Measurements from ENCODE around the gene VPS36. TPM values are rescaled to one million over a fixed set of nuclear protein-coding genes. Genes with fewer than 3 reads are reported as not detected.
"Not testable (repeated sequence)": the region's sequence is repeated elsewhere in the genome, so short reads cannot be mapped to it uniquely, and the experiment has no call there.

Gene VPS36, protein sequence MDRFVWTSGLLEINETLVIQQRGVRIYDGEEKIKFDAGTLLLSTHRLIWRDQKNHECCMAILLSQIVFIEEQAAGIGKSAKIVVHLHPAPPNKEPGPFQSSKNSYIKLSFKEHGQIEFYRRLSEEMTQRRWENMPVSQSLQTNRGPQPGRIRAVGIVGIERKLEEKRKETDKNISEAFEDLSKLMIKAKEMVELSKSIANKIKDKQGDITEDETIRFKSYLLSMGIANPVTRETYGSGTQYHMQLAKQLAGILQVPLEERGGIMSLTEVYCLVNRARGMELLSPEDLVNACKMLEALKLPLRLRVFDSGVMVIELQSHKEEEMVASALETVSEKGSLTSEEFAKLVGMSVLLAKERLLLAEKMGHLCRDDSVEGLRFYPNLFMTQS
- 50.2 TPM for total RNA-seq

DNA sequence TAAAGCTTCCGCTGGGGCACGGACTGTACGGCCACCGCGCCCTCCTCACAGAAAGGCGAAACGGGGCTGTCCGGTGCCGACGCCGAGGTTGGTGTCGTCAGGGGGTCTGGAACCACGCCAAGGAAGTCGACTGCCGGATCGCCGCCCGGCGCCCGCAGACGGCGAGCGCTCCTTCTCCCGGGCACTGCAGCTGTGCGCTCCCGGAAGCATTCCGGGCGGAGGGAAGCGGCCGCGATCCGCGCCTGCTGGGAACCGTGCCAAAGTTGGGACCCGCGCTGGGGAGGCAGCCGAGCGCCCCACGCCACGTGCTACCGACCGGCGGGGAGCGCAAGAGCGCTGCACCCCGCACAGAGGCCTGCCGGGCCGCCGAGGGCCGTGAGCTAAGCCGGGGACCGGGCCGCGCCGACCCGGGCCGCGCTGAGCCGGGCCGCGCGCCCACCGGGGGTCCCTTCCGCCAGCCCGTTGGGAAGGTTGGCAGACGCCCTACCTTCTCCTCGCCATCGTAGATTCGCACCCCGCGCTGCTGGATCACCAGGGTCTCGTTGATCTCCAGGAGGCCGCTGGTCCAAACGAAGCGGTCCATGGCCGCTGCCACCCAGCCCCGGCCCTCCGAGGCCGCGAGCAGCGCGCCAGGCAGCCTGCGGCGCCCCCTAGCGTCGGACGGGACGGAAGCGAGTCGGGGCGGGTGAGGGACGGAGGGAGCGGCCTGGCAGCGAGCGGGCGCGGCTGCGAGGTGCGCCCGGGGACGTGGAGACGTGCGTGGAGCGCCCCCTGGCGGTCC is at the start of gene VPS36:
Gene VPS36, minus strand, starts transcription at position 623 of the 781 bp plus-strand sequence. Its CDS starts 40 bp downstream, at position 583.
- intact Hi-C loops (cut with DNase I): no loop called here
- peak; percentile 98 for DNase-seq (ENCODE audit: low spot score)
- ATAC-seq: peak; percentile 93

DNA sequence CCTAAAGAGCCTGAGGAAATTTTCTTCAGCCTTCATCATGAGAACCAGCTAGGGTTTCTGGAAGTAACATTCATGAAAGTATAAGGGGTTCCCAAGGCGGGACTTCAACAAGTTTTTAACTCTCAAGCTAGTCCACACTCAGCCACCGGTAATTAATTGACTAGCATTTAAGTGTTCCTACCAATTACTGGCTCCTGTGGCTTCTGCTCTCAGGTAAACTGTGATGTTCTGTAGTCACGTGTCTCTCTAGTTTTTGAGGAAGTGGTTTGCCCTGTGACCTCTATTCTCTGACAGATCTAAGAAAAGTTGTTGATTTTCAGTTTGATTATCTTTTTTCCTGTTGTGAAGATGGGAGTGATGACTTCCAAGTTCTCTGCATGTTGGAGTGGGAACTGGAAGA is 47.5 kb upstream of the VPS36 start:
- ATAC-seq; DNase-seq (ENCODE audit: low spot score); intact Hi-C loops (cut with DNase I): not testable (repeated sequence)

DNA sequence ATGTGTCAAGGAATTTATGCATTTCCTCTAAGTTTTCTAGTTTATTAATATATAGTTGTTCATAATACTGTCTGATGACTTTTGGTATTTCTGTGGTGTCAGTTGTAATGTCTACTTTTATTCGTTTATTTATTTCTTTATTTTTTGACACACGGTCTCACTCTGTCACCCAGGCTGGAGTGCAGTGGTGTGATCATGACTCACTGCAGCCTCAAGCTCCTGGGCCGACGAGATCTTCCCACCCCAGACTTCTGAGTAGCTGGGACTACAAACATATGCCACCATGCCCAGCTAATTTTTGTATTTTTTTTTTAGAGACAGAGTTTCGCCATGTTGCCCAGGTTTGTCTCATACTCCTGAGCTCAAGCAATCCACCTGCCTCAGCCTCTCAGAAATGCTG is 43.8 kb upstream of the VPS36 start:
- ATAC-seq; intact Hi-C loops (cut with DNase I); DNase-seq (ENCODE audit: low spot score): not testable (repeated sequence)

DNA sequence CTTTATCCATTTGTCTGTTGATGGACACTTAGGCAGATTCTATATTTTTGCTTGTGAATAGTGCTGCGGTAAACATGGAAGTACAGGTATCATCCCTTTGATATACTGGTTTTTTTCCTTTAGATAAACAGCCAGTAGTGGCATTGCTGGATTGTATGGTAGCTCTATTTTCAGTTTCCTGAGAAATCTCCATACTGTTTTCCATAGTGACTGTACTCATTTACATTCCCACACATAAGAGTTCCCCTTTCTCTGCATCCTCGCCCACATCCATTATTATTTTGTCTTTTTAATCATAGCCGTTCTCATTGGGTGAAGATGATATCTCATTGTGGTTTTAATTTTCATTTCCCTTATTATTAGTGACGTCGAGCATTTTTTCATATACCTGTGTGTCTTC is 40.6 kb upstream of the VPS36 start:
- intact Hi-C loops (cut with DNase I); ATAC-seq; DNase-seq (ENCODE audit: low spot score): not testable (repeated sequence)

DNA sequence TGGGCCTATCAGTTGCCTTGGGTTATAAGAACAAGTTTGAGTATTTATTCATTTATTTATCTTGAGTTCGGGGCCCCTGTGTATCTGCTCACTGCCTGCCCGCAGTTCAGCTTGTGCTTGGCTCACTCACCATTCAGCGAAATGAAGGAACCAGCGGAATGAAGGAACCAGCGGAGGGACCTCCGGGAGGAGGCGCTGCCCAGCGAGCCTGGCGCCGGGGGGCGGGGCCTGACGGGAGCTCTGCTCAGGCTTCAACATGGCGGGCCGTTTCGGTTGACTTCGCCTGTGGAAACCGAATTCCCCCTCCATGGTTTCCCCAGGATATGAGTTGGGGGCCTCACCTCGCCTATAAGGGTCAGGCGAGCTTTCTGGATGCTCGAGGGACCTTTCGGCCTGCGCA is 38.3 kb upstream of the VPS36 start:
- intact Hi-C loops (cut with DNase I); DNase-seq (ENCODE audit: low spot score); ATAC-seq: not testable (repeated sequence)

DNA sequence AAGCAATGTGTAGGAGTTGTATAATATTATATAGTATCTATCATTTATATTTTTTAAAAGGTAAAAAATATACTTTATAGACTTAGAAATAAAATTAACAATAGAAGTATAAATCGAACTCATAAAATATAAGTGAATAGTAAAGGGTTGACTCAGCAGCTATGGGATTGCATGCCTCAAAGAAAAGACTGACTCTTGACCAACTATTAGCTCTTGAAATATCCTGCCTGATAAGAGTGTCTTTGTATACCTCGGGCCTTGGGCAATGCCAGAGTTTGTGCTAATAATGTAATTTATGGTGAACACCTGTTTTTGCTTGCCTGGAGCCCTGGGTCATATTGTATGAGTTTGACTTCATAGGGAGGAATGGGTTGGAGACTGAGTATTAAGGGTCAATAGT is 36.6 kb upstream of the VPS36 start:
- intact Hi-C loops (cut with DNase I); ATAC-seq; DNase-seq (ENCODE audit: low spot score): not testable (repeated sequence)

DNA sequence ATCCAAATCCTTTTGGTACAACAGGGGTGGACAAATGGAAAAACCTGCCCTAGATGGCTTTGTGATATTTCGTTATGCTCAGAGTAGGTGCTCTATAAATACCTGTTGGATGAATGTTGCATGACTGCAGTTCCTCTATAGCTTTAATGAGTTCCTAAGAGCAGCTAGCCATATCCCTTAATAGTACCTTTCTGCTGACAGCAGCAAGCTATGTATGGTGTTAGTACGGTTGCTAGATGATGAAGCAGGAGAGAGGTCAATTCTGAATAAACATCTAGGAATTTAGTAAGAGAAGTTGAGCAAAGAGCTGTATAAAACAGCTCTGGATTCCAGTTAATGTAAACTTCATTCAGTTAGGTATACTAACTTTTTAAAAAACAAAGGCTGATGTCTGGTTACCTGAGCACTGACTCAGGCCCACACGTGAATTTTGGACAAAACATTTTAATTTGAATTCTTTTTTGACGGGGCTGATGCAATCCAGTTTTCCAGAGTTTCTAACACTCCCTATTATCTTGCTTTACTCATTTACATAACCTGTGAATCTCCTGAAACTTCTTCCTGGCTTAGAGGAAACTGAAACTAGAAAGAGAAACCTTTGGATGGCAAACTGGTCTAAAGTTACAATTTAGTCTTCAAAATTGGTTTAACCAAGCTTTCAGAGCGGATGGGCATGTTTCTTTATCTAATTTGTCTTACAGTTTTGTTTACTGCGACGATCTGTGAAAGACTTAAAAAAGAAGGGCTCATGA is 30.4 kb upstream of the VPS36 start:
- DNase-seq (ENCODE audit: low spot score); ATAC-seq; intact Hi-C loops (cut with DNase I): not testable (repeated sequence)

DNA sequence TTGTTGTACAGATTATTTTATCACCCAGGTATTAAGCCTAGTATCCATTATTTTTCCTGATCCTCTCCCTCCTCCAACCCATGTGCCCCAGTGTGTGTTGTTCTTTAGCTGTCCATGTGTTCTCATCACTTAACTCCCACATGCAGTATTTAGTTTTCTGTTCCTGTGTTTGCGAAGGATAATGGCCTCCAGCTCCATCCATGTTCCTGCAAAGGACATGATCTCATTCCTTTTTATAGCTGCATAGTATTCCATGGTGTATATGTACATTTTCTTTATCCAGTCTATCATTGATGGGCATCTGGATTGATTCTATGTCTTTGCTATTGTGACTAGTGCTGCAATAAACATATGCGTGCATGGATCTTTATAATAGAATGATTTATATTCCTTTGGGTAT is 18.1 kb upstream of the VPS36 start:
- DNase-seq (ENCODE audit: low spot score); intact Hi-C loops (cut with DNase I); ATAC-seq: not testable (repeated sequence)

DNA sequence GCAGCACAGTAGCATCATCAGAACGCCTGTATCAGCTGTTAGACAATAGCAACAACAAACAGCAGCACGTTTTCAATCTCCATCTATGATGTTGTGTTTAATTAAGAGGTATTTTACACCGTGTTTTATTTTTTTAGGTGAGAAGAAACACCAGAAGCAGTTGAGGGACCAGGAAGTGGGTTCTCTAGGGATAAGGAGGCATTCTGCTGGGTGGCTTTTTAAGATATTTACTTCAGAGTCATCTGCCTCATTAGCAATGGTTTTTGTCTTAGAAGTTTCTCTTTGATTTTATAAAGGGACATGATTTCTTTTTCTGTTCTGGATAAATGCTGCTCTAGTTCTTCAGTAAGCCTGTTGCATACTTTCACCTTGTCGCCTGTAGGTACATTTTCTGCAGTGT is 13.1 kb upstream of the VPS36 start:
- intact Hi-C loops (cut with DNase I): no loop called here
- ATAC-seq (no peak), DNase-seq (ENCODE audit: low spot score) (no peak)

DNA sequence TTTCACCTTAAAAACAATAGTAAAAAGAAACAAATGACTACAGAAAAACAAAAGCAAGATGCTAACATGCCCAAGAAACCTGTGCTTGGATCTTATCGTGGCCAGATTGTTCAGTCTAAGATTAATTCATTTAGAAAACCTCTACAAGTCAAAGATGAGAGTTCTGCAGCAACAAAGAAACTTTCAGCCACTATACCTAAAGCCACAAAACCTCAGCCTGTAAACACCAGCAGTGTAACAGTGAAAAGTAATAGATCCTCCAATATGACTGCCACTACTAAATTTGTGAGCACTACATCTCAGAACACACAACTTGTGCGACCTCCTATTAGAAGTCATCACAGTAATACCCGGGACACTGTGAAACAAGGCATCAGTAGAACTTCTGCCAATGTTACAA is 10.8 kb upstream of the VPS36 start:
- intact Hi-C loops (cut with DNase I): no loop called here
- DNase-seq (ENCODE audit: low spot score) (no peak), ATAC-seq (no peak)

DNA sequence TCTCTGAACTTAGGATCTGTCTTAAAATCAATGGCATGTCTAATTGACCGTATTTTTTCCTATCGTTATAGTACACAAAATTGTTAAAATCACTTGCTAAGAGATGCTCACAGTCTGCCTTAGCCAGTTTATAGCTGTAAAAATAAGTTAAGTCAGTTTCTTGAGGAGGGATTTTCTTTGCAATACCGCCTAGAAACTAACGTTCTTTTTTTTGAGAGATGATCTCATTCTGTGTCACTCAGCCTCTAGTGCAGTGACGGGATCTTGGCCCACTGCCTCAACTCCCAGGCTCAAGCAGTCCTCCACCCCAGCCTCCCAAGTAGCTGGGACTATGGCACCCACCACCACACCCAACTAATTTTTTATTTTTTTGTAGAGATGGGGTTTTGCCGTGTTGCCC is 9.2 kb upstream of the VPS36 start:
- intact Hi-C loops (cut with DNase I): no loop called here
- ATAC-seq (no peak), DNase-seq (ENCODE audit: low spot score) (no peak)

DNA sequence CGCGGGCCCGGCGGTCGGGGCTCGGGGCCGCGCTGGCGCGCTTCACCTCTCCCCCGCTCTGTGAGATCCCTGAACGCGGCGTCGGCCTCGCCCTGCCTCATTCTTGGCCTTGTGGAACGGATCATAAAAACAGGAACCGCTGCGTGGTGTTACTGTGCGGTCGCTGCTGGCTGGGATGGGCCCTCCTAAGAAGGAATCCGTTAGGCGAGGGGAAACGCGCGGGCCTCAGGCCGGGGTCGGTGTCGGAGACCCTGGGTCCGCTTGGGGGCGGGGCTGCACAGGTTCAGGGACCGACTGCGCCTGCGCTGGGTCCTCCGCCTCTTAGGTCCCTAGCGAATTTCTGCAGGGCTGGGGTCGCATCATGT is 5.2 kb upstream of the VPS36 start:
- intact Hi-C loops (cut with DNase I): no loop called here
- ATAC-seq (peak; percentile 47), DNase-seq (ENCODE audit: low spot score) (peak; percentile 78)

DNA sequence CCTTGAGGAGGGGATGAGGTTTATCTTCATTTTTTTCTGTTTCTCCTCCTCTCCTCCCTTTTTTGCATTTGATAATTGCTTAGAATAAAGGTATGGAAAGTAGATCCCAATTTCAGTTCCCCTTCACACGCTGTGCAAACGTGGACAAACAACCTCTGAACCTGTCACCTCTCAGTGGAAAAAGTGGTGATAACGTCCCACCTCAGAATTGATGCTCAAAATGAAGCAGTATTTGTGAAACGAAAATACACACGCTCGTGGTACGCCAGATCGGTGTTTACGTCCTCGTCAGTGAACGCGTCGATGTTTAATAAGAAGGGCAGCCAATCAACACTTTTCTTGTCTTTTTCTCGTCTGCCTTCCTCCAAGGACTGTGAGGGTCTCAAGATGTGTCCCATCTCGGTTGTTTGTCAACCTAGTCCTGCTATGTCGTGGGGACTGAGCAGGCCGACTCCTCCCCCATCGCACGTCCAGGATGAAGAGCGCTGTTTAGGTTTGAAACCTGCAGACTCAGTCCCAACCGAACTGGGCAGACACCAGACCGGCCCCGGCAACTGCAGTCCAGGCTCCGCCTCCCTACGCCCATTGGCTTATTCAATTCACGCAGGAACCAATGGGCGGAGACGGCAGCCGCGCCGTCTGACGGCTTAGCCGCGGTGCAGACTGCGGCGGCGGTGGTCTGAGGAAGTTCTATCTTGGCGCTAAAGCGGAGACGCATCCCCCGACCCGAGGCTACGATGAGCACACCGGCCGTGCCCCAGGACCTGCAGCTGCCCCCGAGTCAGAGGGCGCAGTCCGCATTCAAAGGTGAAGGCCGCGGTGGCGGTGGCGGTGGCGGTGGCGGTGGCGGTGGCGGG is 4.6 kb upstream of the VPS36 start, which contains the start of gene CKAP2:
Gene CKAP2, plus strand, starts transcription at position 659 of the 857 bp plus-strand sequence. Its CDS starts 79 bp downstream, at position 738.
- intact Hi-C loops (cut with DNase I): no loop called here
- ATAC-seq (peak; percentile 97), DNase-seq (ENCODE audit: low spot score) (peak; percentile 94)

DNA sequence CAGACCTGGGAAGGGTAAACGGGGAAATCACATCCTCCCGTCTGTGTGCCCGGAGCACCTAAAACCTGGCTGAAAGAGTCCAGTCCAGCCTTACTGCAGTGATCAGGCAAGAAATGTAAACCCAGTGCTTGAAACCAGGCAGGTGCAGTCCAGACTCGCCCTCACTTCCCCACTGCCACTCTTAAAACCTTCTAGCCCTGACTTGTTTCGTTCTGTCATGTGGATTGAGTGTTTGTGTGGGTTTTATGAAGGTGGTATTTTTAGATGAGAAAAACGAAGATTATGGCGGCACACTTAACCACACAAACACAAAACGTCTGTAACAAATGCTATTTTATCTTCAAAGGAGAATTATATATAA is 4.0 kb upstream of the VPS36 start:
- intact Hi-C loops (cut with DNase I): no loop called here
- ATAC-seq: no peak

DNA sequence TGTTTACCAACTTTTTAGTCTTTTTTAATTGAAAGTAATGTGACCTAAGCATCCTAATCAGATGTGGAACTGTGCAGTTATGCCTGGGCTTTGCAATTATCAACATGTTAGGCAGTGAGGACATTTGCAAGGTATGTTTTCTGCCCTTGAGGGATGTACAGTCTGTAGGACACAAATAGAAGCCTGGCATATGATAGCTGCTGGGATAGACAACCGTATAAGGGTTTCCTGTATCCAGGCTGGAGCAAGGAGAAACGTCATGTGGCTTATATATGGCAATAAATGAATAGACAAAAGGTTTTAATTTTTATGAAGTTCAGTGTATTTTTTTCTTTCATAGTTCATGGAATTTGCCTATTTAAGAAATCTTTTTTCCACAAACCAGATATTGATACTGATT is 2.0 kb upstream of the VPS36 start:
- DNase-seq (ENCODE audit: low spot score) (no peak), ATAC-seq (no peak)
- intact Hi-C loops (cut with DNase I): no loop called here

More for the DNA sequence above, 4.0 kb upstream of the VPS36 start:
- no peak for DNase-seq (ENCODE audit: low spot score)

DNA sequence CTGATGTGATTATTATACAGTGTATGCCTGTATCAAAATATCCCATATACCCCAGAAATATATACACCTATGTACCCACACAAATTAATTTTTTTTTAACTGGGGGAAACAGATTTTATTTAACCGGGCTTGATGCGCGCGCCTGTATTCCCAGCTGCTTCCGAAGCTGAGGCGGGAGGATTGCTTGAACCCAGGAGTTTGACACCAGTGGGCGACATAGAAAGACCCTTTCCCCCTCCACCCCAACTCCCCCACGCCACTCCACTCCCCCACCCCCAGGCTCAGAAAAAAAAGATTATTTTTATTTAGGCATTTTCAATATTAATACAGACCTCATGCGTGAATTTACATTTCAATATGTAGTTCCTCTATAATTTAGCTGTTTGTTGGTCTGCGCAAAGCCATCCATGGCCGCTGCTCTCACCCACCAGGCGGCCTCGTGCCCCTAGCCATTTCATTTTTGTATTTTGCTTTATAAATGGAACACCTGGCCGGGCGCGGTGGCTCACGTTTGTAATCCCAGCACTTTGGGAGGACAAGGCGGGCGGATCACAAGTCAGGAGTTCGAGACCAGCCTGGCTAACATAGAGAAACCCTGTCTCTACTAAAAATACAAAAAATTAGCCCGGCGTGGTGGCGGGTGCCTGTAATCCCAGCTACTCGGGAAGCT is 836 bp upstream of the VPS36 start:
- intact Hi-C loops (cut with DNase I): no loop called here
- DNase-seq (ENCODE audit: low spot score) (no peak), ATAC-seq (no peak)

DNA sequence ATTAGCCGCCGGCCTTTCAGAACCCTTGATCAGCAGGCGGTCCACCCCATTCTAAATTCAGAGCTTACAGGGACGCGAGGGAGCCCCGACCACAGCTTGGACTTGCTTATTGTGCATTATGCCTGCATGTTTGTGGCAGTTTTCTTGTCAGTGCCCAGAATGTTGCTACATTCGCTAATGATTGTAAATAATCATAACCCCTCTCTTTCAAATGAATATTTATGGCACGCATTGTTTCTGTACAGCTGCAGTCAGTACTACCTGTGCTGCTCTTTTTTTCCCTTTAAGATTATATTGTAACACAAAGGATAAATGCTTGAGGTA is 321 bp upstream of the VPS36 start:
- DNase-seq (ENCODE audit: low spot score) (no peak), ATAC-seq (no peak)
- intact Hi-C loops (cut with DNase I): no loop called here

DNA sequence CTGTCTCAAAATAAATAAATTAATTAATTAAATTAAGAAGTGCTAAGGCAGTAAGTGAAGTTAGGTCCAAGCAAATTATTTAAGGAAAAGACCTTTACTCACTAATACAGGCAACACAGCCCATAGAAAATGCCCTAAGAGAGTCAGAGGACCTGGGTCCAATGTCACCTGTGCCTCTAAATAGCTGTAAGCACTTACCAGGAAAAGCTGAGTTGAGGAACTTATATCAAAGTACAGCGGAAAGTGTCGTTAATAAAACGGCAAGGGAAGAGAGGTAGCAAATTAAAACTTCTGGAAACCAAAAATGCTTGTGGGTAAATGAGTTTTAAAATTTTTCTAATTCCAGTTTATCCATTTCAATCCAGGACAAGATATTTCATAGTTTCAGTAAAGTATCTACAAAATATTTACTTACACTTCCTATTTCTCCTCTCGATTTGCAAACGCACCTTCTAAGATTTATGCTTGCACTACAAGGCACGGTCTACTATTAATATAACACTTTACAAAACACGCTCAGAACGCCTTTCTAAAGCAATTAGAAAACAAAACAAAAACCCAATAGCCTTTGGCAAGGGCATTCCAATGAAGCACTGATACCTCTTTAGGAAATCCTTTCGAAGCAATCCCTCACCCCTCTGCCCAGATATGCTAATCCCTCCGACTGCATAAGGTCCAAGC is 963 bp downstream of the VPS36 start:
- ATAC-seq (no peak), DNase-seq (ENCODE audit: low spot score) (no peak)
- intact Hi-C loops (cut with DNase I): no loop called here
